Thyroid gland (tissue), 4 donors: ENCODE data around the gene STUB1. TPM values are rescaled to one million over a fixed set of nuclear protein-coding genes. Genes with fewer than 3 reads are reported as not detected.
"Not testable (repeated sequence)": the region's sequence is repeated elsewhere in the genome, so short reads cannot be mapped to it uniquely, and the experiment has no call there.

Experiments used
- DNase-seq, 2 donors: peaks; one replicate each; pipeline ENCODE4 v3.0.0-alpha.2; 2019
- H3K27ac ChIP-seq, 3 donors: fragments of 200-600 bp; sonication (generic); 1 replicate in 2 of 3; 2 replicates in 1 of 3; pipeline ENCODE4 v1.5.1; 2016 to 2019; ENCODE audit warnings: mild to moderate bottlenecking in 1 of 3, moderate library complexity in 1 of 3
- H3K27me3 ChIP-seq: fragments of 200-600 bp; sonication (generic); one replicate; pipeline ENCODE4 v1.5.1; 2019
- H3K36me3 ChIP-seq, 2 donors: fragments of 200-600 bp; sonication (generic); one replicate each; pipeline ENCODE4 v1.5.1; 2016 to 2019
- H3K4me1 ChIP-seq, 2 donors: fragments of 200-600 bp; sonication (generic); one replicate each; pipeline ENCODE4 v1.5.1; 2017 to 2019
- H3K4me3 ChIP-seq, 3 donors: fragments of 200-600 bp; sonication (generic); replicated peaks in 1 of 3; 1 replicate in 2 of 3; 2 replicates in 1 of 3; pipeline ENCODE4 v1.5.1; 2016; ENCODE audit warnings: mild to moderate bottlenecking in 1 of 3
- H3K9me3 ChIP-seq: fragments of 200-600 bp; sonication (generic); one replicate; pipeline ENCODE4 v1.5.1; 2017
- CTCF ChIP-seq, 6 experiments: fragments of 200-600 bp in 3 of 6; fragments of 450-650 bp in 3 of 6; sonication (generic) in 3 of 6; IDR thresholded peaks; one replicate each; pipeline ENCODE4 v1.5.1; 2016 to 2019; ENCODE audit warnings: antibody characterized with exemption in 6 of 6, mild to moderate bottlenecking in 2 of 6, inconsistent platforms in 1 of 6, moderate library complexity in 1 of 6
- POLR2A ChIP-seq, 2 donors: fragments of 450-650 bp; IDR thresholded peaks; one replicate each; pipeline ENCODE4 v1.6.1; 2017; ENCODE audit warnings: antibody characterized with exemption in 2 of 2, mild to moderate bottlenecking in 2 of 2, moderate library complexity in 1 of 2
- WGBS, 2 donors: methylation state at CpG; one replicate each; pipeline ENCODE4 v1.1.5; 2017; 5-methylcytosine and 5-hydroxymethylcytosine counted together
- intact Hi-C: fragments of 100-400 bp; cut with DNase I; formaldehyde crosslinking; loops from one replicate; pipeline ENCODE4 v1.15.1; 2023
- total RNA-seq, 4 donors: library from RNA; depleted of rRNA; stranded (reverse); fragments of >200 nt; gene quantifications; one replicate each; pipeline ENCODE4 v1.2.3, GENCODE V29; 2016

STUB1 gene
- total RNA-seq, 4 donors from 2014 or later: 134 to 206 (median 162) TPM

GRCh38 chr16:711084-711483 is 30.9 kb downstream of the STUB1 start:
- intact Hi-C loops: loop anchor here (2.0 to 10.0 kb wide), 2 partner anchors 74 to 344 kb away; no protein-coding TSS in a partner anchor
- Histone ChIP-seq H3K27ac (no peak overlapping the region), H3K27me3 (peaks cover 4% of the 10 kb centered on the region), H3K36me3 (no peaks in the 10 kb centered on the region), H3K4me3 (no peak overlapping the region), H3K9me3 (no peaks in the 10 kb centered on the region), H3K4me1 (peaks cover 8 to 12% of the 10 kb centered on the region in 2 donors)
- no peak for DNase-seq
- TF ChIP-seq CTCF (IDR thresholded peaks at IDR 0.05) (no peak), POLR2A (IDR thresholded peaks at IDR 0.05) (no peak)
- WGBS, 2 donors: 70 to 80% methylated on average over 9 of the region's 12 CpGs

GRCh38 chr16:711548-712320 is 31.5 kb downstream of the STUB1 start:
- Histone ChIP-seq H3K9me3 (no peaks in the 10 kb centered on the region), H3K36me3 (no peaks in the 10 kb centered on the region), H3K27me3 (no peaks in the 10 kb centered on the region), H3K27ac (no peak overlapping the region), H3K4me1 (peaks cover 15 to 19% of the 10 kb centered on the region in 2 donors), H3K4me3 (no peak overlapping the region)
- no peak for TF ChIP-seq POLR2A (IDR thresholded peaks at IDR 0.05)
- TF ChIP-seq CTCF (IDR thresholded peaks at IDR 0.05): peak; percentile 69 to 95 (median 88)
- DNase-seq: peak; percentile 71 to 73
- 12 to 14% methylated on average over 21 to 22 of the region's 25 CpGs for WGBS, 2 donors
- intact Hi-C loops: loop anchor here (2.0 to 10.0 kb wide), 2 partner anchors 73 to 343 kb away; no protein-coding TSS in a partner anchor

GRCh38 chr16:712740-713250 is 32.6 kb downstream of the STUB1 start:
- H3K9me3 ChIP-seq, H3K27me3 ChIP-seq, H3K27ac ChIP-seq, H3K36me3 ChIP-seq, DNase-seq, H3K4me3 ChIP-seq: not testable (repeated sequence)
- WGBS, 2 donors: 54% methylated on average over 13 of the region's 13 CpGs
- intact Hi-C loops: loop anchor here (10.0 kb wide), 1 partner anchor 342 kb away; no protein-coding TSS in a partner anchor
- peak in 2 of 6 experiments; percentile 9 to 21 for TF ChIP-seq CTCF (IDR thresholded peaks at IDR 0.05)
- peaks cover 15 to 22% of the 10 kb centered on the region in 2 donors for H3K4me1 ChIP-seq

GRCh38 chr16:714079-714478 is 33.9 kb downstream of the STUB1 start:
- Histone ChIP-seq H3K4me3 (peak overlapping the region in 1 of 3 donors; percentile 31), H3K27ac (no peak overlapping the region), H3K4me1 (peaks cover 15 to 33% of the 10 kb centered on the region in 2 donors), H3K9me3 (no peaks in the 10 kb centered on the region), H3K36me3 (no peaks in the 10 kb centered on the region), H3K27me3 (no peaks in the 10 kb centered on the region)
- no peak for DNase-seq
- 62 to 64% methylated on average over 9 to 10 of the region's 11 CpGs for WGBS, 2 donors
- intact Hi-C loops: loop anchor here (10.0 kb wide), 1 partner anchor 341 kb away; no protein-coding TSS in a partner anchor
- TF ChIP-seq POLR2A (IDR thresholded peaks at IDR 0.05) (no peak), CTCF (IDR thresholded peaks at IDR 0.05) (no peak)
